Activated T-cell treated with anti-CD3 and anti-CD28 coated beads, Interleukin-2, amount 50 U/mL, for 4 hours (primary cell): ENCODE measurements around the gene CREB5. TPM values are rescaled to one million over a fixed set of nuclear protein-coding genes. Genes with fewer than 3 reads are reported as not detected.

Experiments used
- ATAC-seq, 2 donors: fragments of 200-7000 bp; cut with Tn5 transposase; one replicate each; pipeline ENCODE4 v1.10.0; 2021
- DNase-seq: peaks from one replicate; pipeline ENCODE4 v3.0.0-alpha.2; 2020
- H3K27me3 Mint-ChIP-seq: one replicate; pipeline ENCODE4 v1.8.0; 2021; ENCODE audit warnings: low read depth, mixed read lengths
- H3K36me3 Mint-ChIP-seq: one replicate; pipeline ENCODE4 v1.8.0; 2022; ENCODE audit warnings: mixed read lengths; ENCODE audit not compliant: insufficient read depth
- H3K4me1 Mint-ChIP-seq: one replicate; pipeline ENCODE4 v1.8.0; 2021; ENCODE audit warnings: low read depth, mixed read lengths
- H3K4me3 Mint-ChIP-seq: one replicate; pipeline ENCODE4 v1.8.0; 2021; ENCODE audit warnings: mild to moderate bottlenecking, moderate library complexity, mixed read lengths
- H3K9me3 Mint-ChIP-seq: one replicate; pipeline ENCODE4 v1.8.0; 2021; ENCODE audit warnings: mixed read lengths
- total RNA-seq, 3 donors: library from RNA; stranded (reverse); gene quantifications; one replicate each; pipeline ENCODE4 v1.2.1, GENCODE V29; 2021

The CREB5 gene
- total RNA-seq, 3 donors from 2014 or later = 0.37 to 0.81 (median 0.68) TPM

- H3K4me1 Mint-ChIP-seq = no peaks in the 10 kb centered on the region
- DNase-seq = no peak
- H3K9me3 Mint-ChIP-seq = no peaks in the 10 kb centered on the region
- no peak for ATAC-seq
- no peak overlapping the region for H3K4me3 Mint-ChIP-seq
- H3K36me3 Mint-ChIP-seq = no peaks in the 10 kb centered on the region
- no peaks in the 10 kb centered on the region for H3K27me3 Mint-ChIP-seq
These were observed 320.0 kb downstream of the CREB5 start for GRCh38 chr7:28732071-28732869.

GRCh38 chr7:28733035-28733434 is 320.7 kb downstream of the CREB5 start:
- Mint-ChIP-seq H3K9me3 (no peaks in the 10 kb centered on the region), H3K36me3 (no peaks in the 10 kb centered on the region), H3K27me3 (no peaks in the 10 kb centered on the region), H3K4me1 (no peaks in the 10 kb centered on the region), H3K4me3 (no peak overlapping the region)
- ATAC-seq (no peak), DNase-seq (no peak)

GRCh38 chr7:28738412-28738811 is 326.1 kb downstream of the CREB5 start:
- Mint-ChIP-seq H3K36me3 (no peaks in the 10 kb centered on the region), H3K4me1 (no peaks in the 10 kb centered on the region), H3K9me3 (no peaks in the 10 kb centered on the region), H3K4me3 (no peak overlapping the region), H3K27me3 (peaks cover 6% of the 10 kb centered on the region)
- no peak for ATAC-seq
- no peak for DNase-seq

GRCh38 chr7:28739128-28739527 is 326.8 kb downstream of the CREB5 start:
- H3K9me3 Mint-ChIP-seq = no peaks in the 10 kb centered on the region
- peaks cover 6% of the 10 kb centered on the region for H3K27me3 Mint-ChIP-seq
- no peak for ATAC-seq

GRCh38 chr7:28739826-28740225 is 327.5 kb downstream of the CREB5 start:
- no peaks in the 10 kb centered on the region for H3K4me1 Mint-ChIP-seq

More at GRCh38 chr7:28739128-28739527, 326.8 kb downstream of the CREB5 start:
- H3K4me3 Mint-ChIP-seq = no peak overlapping the region
- no peaks in the 10 kb centered on the region for H3K4me1 Mint-ChIP-seq
- no peak for DNase-seq
- no peaks in the 10 kb centered on the region for H3K36me3 Mint-ChIP-seq

GRCh38 chr7:28744951-28745350 is 332.6 kb downstream of the CREB5 start:
- peaks cover 2% of the 10 kb centered on the region for H3K9me3 Mint-ChIP-seq
- no peaks in the 10 kb centered on the region for H3K36me3 Mint-ChIP-seq
- H3K4me1 Mint-ChIP-seq = no peaks in the 10 kb centered on the region
- no peak overlapping the region for H3K4me3 Mint-ChIP-seq
- ATAC-seq = no peak
- no peak for DNase-seq
- peaks cover 4% of the 10 kb centered on the region for H3K27me3 Mint-ChIP-seq

More at GRCh38 chr7:28739826-28740225, 327.5 kb downstream of the CREB5 start:
- H3K4me3 Mint-ChIP-seq = no peak overlapping the region
- no peaks in the 10 kb centered on the region for H3K36me3 Mint-ChIP-seq
- H3K27me3 Mint-ChIP-seq = peaks cover 6% of the 10 kb centered on the region
- no peak for DNase-seq
- no peaks in the 10 kb centered on the region for H3K9me3 Mint-ChIP-seq
- ATAC-seq = no peak

GRCh38 chr7:28745351-28745750 is 333.0 kb downstream of the CREB5 start:
- Mint-ChIP-seq H3K36me3 (no peaks in the 10 kb centered on the region), H3K4me3 (no peak overlapping the region), H3K27me3 (peaks cover 2% of the 10 kb centered on the region), H3K9me3 (peaks cover 2% of the 10 kb centered on the region), H3K4me1 (no peaks in the 10 kb centered on the region)
- DNase-seq (no peak), ATAC-seq (no peak)

GRCh38 chr7:28747404-28747803 is 335.1 kb downstream of the CREB5 start:
- peaks cover 2% of the 10 kb centered on the region for H3K9me3 Mint-ChIP-seq
- no peaks in the 10 kb centered on the region for H3K27me3 Mint-ChIP-seq
- H3K4me1 Mint-ChIP-seq = no peaks in the 10 kb centered on the region
- no peaks in the 10 kb centered on the region for H3K36me3 Mint-ChIP-seq
- DNase-seq (no peak), ATAC-seq (no peak)
- no peak overlapping the region for H3K4me3 Mint-ChIP-seq

- H3K4me3 Mint-ChIP-seq = no peak overlapping the region
- H3K9me3 Mint-ChIP-seq = peaks cover 2% of the 10 kb centered on the region
- no peaks in the 10 kb centered on the region for H3K27me3 Mint-ChIP-seq
- no peaks in the 10 kb centered on the region for H3K36me3 Mint-ChIP-seq
- DNase-seq = no peak
- no peaks in the 10 kb centered on the region for H3K4me1 Mint-ChIP-seq
- no peak for ATAC-seq
These were observed 335.5 kb downstream of the CREB5 start for GRCh38 chr7:28747854-28748253.

GRCh38 chr7:28748346-28748745 is 336.0 kb downstream of the CREB5 start:
- Mint-ChIP-seq H3K4me3 (no peak overlapping the region), H3K36me3 (no peaks in the 10 kb centered on the region), H3K4me1 (no peaks in the 10 kb centered on the region), H3K27me3 (no peaks in the 10 kb centered on the region), H3K9me3 (peaks cover 2% of the 10 kb centered on the region)
- no peak for DNase-seq
- no peak for ATAC-seq

GRCh38 chr7:28748933-28749584 is 336.7 kb downstream of the CREB5 start:
- peak in 1 of 2 donors; percentile 53 for ATAC-seq
- Mint-ChIP-seq H3K4me1 (no peaks in the 10 kb centered on the region), H3K36me3 (no peaks in the 10 kb centered on the region), H3K4me3 (no peak overlapping the region), H3K9me3 (peaks cover 2% of the 10 kb centered on the region), H3K27me3 (no peaks in the 10 kb centered on the region)
- DNase-seq = no peak

- ATAC-seq (no peak), DNase-seq (no peak)
- Mint-ChIP-seq H3K4me1 (no peaks in the 10 kb centered on the region), H3K4me3 (no peak overlapping the region), H3K36me3 (no peaks in the 10 kb centered on the region), H3K9me3 (peaks cover 2% of the 10 kb centered on the region), H3K27me3 (no peaks in the 10 kb centered on the region)
These were observed 337.3 kb downstream of the CREB5 start for GRCh38 chr7:28749638-28750037.

GRCh38 chr7:28750981-28751380 is 338.7 kb downstream of the CREB5 start:
- no peak overlapping the region for H3K4me3 Mint-ChIP-seq
- H3K9me3 Mint-ChIP-seq = no peaks in the 10 kb centered on the region
- H3K4me1 Mint-ChIP-seq = no peaks in the 10 kb centered on the region
- no peaks in the 10 kb centered on the region for H3K27me3 Mint-ChIP-seq
- ATAC-seq = no peak
- DNase-seq = no peak
- H3K36me3 Mint-ChIP-seq = no peaks in the 10 kb centered on the region

GRCh38 chr7:28753613-28754012 is 341.3 kb downstream of the CREB5 start:
- Mint-ChIP-seq H3K27me3 (no peaks in the 10 kb centered on the region), H3K4me3 (no peak overlapping the region), H3K4me1 (no peaks in the 10 kb centered on the region), H3K36me3 (no peaks in the 10 kb centered on the region), H3K9me3 (no peaks in the 10 kb centered on the region)
- DNase-seq = no peak
- ATAC-seq = no peak

- H3K4me3 Mint-ChIP-seq = no peak overlapping the region
These were observed 341.7 kb downstream of the CREB5 start for GRCh38 chr7:28754027-28754426.

More at GRCh38 chr7:28754027-28754426, 341.7 kb downstream of the CREB5 start:
- Mint-ChIP-seq H3K9me3 (no peaks in the 10 kb centered on the region), H3K36me3 (no peaks in the 10 kb centered on the region), H3K4me1 (no peaks in the 10 kb centered on the region), H3K27me3 (no peaks in the 10 kb centered on the region)
- DNase-seq (no peak), ATAC-seq (no peak)
